HG02938 (cell line): Measurements from ENCODE around the gene PRDM15.
A peak's percentile ranks its signal among the peaks of the same experiment; 100 is the strongest.

Experiments used
- ATAC-seq: cut with Tn5 transposase; IDR thresholded peaks from one replicate; pipeline ENCODE4 v1.9.1; 2021; ENCODE audit warnings: mild to moderate bottlenecking, moderate library complexity; ENCODE audit not compliant: unreplicated experiment

PRDM15 gene

DNA sequence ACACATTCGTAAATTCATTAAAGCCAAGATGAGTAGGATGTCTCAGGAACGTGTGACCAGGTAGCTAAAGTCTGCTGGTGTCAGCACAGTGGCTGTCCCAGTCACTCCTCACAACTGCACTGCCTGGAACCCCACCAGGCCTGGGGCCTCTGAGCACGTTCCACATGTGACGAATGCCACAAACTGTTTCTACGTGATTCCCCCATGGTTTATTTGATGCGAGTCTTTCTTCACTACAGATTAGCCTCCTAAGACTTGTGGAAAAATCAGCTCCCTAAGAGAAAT lies 33.2 kb downstream of the PRDM15 start:
- ATAC-seq: no peak

DNA sequence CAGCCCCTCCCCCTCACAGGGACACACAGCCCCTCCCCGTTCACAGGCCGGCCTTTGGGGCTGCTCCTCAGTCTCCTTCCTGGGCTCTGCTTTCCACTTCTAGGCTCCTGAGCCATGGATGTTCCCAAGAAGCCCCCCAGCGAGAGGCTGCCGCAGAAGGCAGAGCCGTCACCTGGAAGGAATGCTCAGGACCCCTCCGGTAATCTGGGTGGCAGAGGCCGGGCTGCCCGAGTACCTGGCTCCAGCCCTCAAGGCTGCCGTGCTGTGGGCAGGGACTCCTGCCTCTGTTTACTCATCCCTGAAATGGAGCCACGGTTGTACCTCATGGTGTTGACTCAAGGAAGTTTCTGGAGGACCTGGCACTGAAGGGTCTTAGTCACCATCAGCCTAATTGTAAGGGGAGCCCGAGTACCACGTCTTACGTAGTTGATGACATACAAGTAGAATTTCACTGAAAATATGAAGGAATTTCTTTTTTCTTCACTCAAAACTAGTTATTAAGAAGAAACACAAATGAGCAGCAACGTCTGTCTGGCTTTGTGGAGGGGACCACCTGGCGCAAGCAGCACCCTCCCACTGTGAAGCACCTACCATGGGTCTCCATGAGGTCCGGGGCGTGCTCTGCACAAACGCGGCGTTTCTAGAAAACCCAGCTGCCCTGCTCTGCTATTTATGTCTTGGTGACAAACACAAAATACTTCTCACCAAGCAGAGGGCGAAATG lies 33.7 kb downstream of the PRDM15 start:
- ATAC-seq: no peak

DNA sequence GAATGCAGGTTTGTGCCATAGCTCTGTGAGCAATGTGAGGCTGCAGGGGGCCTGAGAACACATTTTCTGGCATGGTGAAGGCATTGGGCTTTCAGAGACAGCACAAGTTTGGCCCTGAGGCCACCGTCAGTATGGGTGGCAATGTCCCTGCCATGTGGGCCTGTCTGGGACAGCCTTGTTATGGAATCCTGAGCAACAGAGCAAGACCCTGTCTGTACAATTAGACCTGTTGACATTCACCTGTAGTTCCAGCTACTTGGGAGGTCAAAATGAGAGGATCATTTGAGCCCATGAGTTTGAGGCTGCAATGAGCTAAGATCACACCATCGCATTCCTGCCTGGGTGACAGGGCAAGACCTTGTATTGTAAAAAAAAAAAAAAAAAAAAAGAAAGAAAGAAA lies 35.6 kb downstream of the PRDM15 start:
- ATAC-seq: no peak

DNA sequence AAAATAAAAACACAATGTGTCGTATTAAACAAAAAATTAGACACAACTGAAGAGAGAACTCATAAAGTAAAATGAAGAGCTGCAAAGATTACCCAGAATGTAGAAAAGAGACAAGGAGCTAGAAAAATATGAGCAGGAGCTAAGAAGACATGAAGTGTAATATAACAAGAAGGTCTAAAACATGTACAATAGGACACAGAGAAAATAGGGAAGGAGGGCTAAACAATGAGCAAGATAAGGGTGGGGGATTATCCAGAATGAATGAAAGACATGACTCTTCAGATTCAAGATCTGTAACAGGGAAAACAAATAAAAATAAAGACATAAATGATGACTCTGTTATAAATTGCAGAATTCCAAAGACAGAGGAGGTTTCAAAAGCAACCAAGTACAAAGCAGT lies 38.3 kb downstream of the PRDM15 start:
- ATAC-seq: no peak

DNA sequence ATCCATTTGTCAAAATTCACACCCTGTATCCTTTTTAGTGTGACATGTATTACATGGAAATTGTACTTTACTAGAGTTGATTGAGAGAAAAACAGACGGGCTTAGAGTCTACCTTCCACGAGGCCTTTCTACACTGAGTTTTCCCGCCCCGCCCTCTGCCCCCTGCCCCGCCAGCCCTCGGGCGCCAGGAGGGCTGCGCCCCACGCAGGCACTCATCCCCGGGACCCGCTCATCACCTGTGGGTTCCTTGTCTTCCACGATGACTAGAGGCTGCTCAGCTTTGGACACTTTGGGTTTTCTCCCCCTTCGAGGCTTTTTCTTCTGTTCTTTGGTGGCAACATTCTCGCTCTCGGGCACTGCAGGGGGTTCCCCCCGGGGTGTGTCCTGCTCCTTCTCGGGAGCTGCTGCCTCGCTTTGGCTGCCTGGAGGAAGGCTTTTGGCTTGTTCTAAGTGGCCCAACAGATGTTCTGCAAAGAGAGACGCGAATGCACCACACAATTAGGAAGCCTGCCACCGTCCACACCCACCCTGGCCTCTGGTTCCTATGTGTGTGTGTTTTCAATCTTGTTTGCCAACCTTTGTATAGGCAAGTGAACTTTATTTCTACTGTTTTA lies 39.6 kb downstream of the PRDM15 start:
- ATAC-seq: no peak

DNA sequence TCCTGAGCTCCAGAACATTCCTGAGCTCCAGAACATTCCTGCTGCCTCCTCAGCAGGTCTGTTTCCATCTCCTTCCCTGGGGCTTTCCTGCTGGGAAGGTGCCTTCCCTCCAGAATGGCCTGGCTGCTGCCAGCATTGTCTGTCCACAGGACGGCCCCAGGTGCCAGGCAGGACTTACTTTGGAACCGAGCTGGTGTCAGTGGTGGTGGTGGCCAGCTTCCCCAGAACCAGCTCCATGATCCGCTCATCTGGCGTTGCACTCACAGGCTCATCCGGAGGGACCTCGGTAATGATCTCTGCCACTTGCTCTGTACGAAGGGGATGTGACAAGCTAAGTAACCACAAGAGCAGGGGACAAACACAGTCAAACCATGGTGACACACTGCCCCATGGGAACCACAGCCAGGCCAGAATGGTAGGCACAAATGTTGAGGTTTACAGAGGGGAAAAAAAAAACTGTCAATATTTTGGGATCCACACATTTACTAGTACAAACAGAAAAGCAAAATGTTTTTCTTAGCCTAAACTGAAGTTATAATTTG lies 41.3 kb downstream of the PRDM15 start:
- no peak for ATAC-seq

DNA sequence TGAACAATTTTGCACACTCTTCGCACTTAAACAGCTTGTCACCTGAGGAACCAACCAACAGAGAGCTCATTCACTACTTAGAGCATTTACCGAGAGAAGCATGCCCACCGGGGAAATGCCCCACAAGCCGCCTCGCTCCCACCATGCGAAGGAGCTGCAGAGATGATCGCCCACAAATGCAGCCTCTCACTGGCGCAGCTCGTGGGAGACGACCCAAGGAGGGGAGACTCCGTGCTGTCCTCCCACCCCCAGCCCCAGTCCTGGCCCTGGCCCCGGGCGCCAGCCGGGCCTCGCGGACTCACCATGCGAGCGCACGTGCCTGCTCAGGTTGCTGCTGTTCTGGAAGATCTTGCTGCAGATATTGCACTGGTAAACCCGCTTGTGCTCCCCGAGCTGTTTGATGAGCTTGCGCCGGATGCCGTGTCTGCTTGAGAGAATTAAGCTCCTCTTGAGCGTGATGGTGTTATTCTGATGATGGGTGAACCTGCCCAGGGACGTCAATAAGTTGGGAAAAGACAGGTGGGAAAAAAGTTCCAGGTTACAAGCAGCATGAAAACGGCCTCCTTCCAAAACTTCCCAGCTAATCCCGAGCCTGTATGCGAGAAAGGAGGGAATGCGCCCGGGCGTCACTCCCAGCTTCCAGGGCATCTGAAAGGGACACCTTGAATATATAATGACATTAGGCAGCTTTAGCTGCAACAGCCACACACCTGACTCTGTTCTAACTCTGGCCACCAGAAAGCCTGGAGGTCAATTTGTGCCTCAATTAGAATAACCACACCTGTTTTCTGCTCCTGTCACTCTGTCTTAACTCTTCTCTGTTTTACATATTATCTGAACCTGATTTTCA lies 42.8 kb downstream of the PRDM15 start:
- no peak for ATAC-seq

DNA sequence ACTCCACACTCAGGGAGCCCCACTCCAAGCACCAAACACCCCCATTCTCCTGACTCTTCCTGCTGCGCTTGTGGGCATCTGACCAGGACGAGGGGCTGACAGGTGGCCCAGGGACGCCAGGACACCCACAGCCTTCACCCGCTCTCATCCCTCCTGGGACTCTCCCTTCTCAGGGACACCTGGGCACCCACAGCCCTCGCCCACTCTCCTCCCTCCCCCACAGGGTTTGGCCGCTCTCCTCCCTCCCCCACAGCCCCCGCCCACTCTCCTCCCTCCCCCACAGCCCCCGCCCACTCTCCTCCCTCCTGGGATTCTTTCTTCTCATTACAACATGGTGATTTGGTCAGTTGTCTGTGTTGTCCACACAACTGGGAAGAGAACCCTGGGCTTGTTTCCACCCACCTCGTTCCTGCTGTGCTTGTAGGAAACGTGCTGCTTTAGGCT lies 43.4 kb downstream of the PRDM15 start:
- no peak for ATAC-seq

DNA sequence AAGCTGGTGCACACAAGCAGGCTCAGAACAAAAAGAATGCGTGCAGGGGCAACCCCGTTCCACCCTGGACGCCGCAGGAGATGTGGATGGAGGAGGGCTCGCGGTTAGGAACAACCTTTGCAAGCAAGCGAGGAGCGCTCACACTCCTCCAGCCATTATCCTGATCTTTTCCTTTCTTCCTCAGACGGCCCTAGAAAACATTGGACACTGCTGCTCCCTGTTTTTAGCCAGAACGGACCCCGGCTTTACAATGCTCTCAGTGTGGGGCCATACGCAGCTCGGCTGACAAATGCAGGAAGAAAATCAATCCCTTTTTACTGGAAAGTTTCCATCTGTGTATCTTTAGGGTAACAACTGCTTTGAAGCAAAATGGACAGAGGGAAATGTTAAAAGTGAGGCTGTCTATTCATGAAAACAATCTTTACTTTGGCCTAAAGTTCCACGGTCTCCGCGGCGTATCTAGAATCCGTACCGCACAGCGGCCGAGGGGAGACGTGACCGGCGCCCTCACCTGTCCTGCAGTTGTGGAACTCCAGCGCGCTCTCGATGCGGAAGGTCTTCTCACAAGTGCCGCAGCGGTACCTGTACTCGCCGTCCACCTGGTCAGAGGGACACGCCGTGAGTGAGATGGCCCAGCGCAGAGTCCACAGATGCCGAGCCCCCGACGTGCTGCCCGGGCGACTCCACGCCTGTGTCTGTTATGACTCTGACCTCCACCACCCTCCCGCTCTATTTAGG lies 44.0 kb downstream of the PRDM15 start:
- ATAC-seq: no peak

DNA sequence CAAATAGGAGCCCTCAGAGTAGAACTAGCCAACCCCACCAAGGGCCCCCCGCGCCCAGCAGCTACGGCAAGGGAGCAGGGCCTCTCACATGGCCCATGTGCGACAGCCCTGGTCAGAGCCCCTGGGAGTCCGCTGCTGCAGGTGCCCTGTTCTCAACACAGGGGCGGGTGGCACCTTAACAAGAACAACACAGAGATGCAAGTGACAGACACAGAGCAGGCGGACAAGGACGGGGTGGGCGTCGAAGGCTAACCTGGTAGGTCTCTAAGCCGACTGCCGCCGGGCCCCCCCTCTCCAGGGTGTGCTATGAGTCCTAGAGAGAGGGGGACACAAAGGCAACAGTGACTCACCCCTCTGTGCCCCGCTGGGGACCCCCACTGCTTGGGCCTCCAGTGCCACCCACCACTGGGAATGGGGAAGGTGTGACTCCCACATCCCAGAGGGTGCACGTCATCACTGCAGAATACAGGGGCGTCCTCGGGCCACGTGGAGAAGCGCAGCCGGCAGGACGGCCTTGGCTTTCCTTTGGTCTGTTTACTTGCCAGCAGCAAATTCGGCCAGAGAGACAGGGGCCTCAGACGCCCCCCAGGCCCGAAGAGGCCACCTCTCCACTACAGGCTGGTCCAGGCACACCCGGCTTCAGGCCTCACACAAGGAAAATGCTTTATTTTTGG lies 44.8 kb downstream of the PRDM15 start:
- no peak for ATAC-seq

DNA sequence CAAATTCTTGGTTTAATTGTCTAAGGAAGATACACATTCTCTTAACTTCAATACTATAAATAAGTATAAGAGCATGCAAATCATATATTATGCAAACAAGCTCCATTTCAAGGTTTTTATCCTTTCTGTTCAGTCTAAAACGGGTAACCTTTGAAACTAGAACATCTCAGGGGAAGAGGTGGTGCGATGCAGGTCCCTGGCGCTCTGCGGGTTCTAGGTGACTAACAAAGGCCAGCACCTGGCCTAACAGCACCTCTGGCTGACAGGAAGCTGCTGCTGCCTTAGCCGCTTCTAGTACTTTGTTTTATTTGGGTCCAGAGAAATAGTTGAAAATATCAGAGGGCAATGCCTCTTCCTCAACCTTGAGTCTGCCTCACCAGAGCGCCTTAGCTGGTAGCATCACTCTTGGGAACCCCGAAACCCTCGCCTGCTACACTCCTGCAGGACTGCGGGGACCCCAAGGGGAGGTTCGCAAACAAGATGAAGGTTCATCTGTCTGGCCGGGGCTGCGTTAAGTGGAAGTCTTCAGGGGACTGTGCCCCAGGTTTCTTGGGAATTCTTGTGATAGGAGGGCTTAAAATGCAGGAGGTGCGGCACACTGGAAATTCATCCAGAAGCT lies 45.5 kb downstream of the PRDM15 start:
- peak; percentile 49 for ATAC-seq

DNA sequence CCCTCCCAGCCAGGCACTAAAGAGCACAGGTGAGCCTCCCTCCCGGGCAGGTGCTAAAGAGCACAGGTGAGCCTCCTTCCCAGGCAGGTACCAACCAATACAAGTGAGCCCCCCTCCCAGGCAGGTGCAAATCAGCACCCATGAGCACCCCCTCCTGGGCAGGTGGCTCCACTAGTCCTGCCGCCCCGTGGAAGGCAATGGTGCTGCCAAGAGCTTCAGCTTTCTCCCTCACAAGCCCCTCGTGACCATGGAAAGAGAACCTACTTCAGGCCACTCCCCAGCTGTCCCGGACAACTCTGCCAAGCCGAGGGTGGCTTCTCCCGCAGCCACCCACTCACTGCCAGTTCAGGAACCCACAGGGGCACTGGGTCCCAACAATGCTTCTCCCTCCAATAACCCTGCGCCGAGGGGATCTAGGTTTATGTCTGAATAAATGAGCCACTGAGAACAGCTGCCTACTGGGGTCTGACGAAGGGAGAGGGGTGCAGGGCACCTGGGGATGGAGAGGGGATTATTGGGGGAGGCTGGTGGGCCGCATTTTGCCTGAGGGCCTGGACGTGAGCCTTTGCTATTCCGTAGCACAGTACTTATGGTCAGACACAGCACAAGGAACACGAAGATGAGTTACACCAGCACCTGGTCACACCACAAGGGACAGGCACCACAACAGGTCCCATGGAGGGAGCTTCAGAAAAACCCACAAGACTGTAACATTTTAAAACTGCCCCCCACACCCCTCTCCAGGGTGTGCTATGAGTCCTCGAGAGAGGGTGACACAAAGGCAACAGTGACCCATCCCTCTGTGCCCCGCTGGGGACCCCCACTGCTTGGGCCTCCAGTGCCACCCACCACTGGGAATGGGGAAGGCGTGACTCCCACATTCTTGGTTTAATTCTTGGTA lies 46.3 kb downstream of the PRDM15 start:
- ATAC-seq: peak; percentile 65

DNA sequence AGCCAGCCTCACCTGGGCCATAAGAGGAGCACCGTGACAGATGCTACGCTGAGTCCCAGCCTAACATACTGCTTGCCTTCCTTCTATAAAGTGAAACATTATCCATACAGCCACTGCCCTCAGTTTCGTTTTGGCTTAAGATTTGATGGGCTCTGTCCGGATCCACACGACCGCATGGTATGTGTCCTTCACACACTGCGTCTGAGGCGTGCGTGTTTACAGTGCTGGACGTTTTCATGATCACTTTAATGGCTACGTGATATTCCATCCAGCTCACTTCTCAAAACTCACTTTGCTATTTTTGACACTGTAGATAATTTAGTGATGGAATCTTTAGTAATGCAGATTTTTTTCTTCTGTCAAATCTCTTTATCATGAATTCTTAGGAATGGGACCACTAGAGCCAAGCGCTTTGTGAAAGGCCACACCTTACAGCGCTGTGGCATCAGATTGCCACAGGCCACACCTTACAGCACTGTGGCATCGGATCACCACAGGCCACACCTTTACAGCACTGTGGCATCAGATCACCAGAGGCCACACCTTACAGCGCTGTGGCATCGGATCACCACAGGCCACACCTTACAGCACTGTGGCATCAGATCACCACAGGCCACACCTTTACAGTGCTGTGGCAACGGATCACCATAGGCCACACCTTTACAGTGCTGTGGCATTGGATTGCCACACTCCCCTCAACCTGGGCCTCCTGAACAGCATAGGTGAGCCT lies 47.1 kb downstream of the PRDM15 start:
- ATAC-seq: no peak

DNA sequence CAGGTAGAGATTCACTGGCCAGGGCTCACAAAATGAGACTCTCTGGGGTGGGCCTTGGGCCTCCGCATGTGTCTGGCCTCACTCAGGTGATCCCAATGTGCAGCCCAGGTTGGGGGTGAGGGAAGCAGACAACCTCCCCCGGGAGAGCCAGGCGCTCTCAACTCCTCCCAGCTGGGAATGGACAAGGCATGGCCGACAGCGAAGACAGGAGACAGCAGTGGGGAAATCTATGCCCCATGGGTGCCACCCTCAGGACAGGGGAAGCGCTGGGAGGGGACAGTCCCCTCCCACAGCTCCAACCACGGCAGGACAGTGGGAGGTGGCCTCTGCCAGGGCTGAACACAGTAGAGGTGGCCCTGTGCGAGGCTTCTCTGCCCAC lies 47.7 kb downstream of the PRDM15 start:
- ATAC-seq: no peak

DNA sequence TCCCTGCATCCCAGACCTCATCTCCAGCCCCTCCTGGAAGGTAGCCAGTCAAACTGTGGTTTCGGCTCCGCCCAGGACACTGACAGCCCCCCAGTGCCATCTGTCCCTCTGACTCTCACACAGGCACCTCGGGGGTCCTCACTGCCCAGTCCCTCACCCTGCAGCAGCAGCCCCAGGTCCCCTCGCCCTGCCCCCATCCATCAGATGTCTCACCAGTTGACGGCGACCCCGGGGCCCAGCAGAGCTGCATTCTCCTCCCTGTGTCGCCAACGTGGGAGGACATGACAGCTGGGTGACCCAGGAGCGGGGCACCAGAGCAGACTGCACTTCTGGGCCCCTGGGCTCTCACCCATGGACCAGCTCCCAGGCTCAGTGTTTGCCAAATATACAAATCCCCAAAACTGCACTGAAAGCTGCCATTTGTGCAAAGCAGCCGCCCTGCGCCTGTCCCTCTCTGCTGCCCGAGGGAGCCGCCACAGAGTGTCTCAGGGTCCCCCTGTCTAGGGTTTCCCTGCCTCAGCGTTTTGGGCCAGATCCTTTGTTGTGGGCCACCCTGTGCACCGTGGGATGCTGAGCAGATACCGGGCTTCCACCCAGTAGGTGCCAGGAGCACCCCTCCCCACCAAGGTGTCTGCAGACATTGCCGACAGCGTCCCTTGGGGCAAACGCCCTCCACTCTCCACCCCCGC lies 48.2 kb downstream of the PRDM15 start:
- no peak for ATAC-seq

DNA sequence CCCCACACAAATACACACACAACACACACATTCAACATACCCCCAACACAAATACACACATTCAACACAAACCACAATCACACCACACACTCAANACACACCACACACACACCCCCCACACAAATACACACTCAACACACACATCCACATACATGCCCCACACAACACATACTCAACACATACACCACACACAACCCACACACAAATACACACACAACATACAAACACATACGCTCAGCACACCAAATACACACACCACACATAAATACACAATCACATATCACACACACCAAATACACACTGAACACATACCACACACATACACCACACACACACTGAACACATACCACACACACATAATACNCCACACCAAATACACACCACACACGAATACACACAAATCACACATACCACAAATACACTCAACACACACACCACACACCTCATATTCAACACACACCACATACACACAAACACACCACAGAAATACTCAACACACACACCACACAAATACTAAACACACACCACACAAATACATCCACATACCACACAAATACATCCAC lies 48.9 kb downstream of the PRDM15 start:
- no peak for ATAC-seq

DNA sequence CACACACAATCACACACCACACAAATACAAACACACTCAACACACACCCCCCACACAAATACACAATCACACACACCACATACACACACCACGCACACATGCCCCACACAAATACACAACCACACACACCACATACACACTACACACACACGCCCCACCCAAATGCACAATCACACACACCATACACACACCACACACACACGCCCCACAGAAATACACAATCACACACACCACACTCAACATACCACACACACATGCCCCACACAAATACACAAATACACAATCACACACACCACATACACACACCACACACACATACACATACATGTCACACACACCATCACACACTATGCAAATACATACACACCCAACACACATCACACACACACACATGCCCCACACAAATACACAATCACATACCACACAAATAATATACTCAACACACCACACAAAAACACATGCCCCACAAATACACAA lies 50.2 kb downstream of the PRDM15 start:
- no peak for ATAC-seq
